HL-60/S4 treated with retinoic acid at 250 ng/mL for 4 days and 3 days (cell line): ENCODE results near the gene PALS1.

Experiments
- in situ Hi-C: fragments of 300-500 bp; cut with MboI; formaldehyde crosslinking; loops from 2 replicates; pipeline ENCODE4 v1.7.0; 2022; ENCODE audit warnings: low sequenced_read_pairs

The PALS1 gene

GRCh38 chr14:67241411-67242167 lies at the start of gene PALS1:
Gene PALS1 (plus strand): TSS chr14:67241435. CDS start chr14:67279171, 37,736 bp downstream.
- in situ Hi-C loops, result no loop called here

- in situ Hi-C loops, result no loop called here
These were observed 49.4 kb upstream of the PALS1 start for GRCh38 chr14:67191768-67192290.

- in situ Hi-C loops, result no loop called here
These were observed 48.9 kb upstream of the PALS1 start for GRCh38 chr14:67192366-67192765.

GRCh38 chr14:67195279-67195678 lies 46.0 kb upstream of the PALS1 start:
- in situ Hi-C loops, result no loop called here

GRCh38 chr14:67199016-67199415 lies 42.2 kb upstream of the PALS1 start:
- in situ Hi-C loops, result no loop called here

- in situ Hi-C loops, result no loop called here
These were observed 33.4 kb upstream of the PALS1 start for GRCh38 chr14:67207810-67208209.

GRCh38 chr14:67218126-67218525 lies 23.1 kb upstream of the PALS1 start:
- in situ Hi-C loops, result no loop called here

- in situ Hi-C loops, result no loop called here
These were observed 19.8 kb upstream of the PALS1 start for GRCh38 chr14:67221248-67221981.

- in situ Hi-C loops, result no loop called here
These were observed 19.3 kb upstream of the PALS1 start for GRCh38 chr14:67221982-67222328.

- in situ Hi-C loops, result no loop called here
These were observed 15.7 kb upstream of the PALS1 start for GRCh38 chr14:67225523-67225922.

GRCh38 chr14:67228325-67228984 lies 12.8 kb upstream of the PALS1 start:
- in situ Hi-C loops, result no loop called here

GRCh38 chr14:67232066-67232465 lies 9.2 kb upstream of the PALS1 start:
- in situ Hi-C loops, result no loop called here

GRCh38 chr14:67232621-67233020 lies 8.6 kb upstream of the PALS1 start:
- in situ Hi-C loops, result no loop called here

GRCh38 chr14:67237591-67237990 lies 3.6 kb upstream of the PALS1 start:
- in situ Hi-C loops, result no loop called here

GRCh38 chr14:67239582-67239981 lies 1.7 kb upstream of the PALS1 start:
- in situ Hi-C loops, result no loop called here

GRCh38 chr14:67240168-67240932 lies 885 bp upstream of the PALS1 start:
- in situ Hi-C loops, result no loop called here

- in situ Hi-C loops, result no loop called here
These were observed 241 bp upstream of the PALS1 start for GRCh38 chr14:67240978-67241410.

GRCh38 chr14:67242168-67242420 lies 859 bp downstream of the PALS1 start:
- in situ Hi-C loops, result no loop called here

GRCh38 chr14:67245104-67245503 lies 3.9 kb downstream of the PALS1 start:
- in situ Hi-C loops, result no loop called here

GRCh38 chr14:67251573-67252226 lies 10.5 kb downstream of the PALS1 start:
- in situ Hi-C loops, result no loop called here
